M059J (cell line): ENCODE data around the gene SLC24A4. TPM values are rescaled to one million over a fixed set of nuclear protein-coding genes. Genes with fewer than 3 reads are reported as not detected.
A peak's percentile ranks its signal among the peaks of the same experiment; 100 is the strongest.

Experiments
- DNase-seq: peaks from one replicate; pipeline ENCODE4 v3.0.0-alpha.2; 2012; ENCODE audit warnings: low read depth
- total RNA-seq: library from RNA; depleted of rRNA; stranded (reverse); fragments of >200 nt; shearing (Covaris generic); gene quantifications from 2 replicates; pipeline ENCODE4 v1.2.3, GENCODE V29; 2014

The SLC24A4 gene
- total RNA-seq, 1 experiment from 2014 or later = 0.02 TPM

GRCh38 chr14:92316937-92317336 lies 6.0 kb upstream of the SLC24A4 start:
- DNase-seq = peak; percentile 15

DNA sequence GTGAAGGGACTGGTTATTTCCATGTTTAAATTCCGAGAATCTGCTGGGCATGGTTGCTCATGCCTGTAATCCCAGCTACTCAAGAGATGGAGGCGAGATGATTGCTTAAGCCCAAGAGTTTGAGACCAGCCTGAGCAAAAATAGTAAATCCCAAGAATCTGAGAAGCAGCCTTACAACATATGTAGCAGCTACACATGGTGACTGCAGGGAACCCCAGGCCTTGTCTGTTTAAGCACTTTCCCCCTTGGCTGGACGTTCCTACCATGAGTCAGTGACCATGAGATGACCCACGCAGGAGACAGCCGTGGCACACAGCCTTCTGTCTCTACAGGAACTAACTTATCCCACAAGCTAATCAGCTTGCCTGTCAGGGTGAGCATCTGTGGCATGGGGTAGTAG lies 5.5 kb upstream of the SLC24A4 start:
- DNase-seq = no peak

GRCh38 chr14:92321701-92322100 lies 1.3 kb upstream of the SLC24A4 start:
- DNase-seq = no peak

GRCh38 chr14:92322516-92322915 lies 449 bp upstream of the SLC24A4 start:
- DNase-seq = no peak

DNA sequence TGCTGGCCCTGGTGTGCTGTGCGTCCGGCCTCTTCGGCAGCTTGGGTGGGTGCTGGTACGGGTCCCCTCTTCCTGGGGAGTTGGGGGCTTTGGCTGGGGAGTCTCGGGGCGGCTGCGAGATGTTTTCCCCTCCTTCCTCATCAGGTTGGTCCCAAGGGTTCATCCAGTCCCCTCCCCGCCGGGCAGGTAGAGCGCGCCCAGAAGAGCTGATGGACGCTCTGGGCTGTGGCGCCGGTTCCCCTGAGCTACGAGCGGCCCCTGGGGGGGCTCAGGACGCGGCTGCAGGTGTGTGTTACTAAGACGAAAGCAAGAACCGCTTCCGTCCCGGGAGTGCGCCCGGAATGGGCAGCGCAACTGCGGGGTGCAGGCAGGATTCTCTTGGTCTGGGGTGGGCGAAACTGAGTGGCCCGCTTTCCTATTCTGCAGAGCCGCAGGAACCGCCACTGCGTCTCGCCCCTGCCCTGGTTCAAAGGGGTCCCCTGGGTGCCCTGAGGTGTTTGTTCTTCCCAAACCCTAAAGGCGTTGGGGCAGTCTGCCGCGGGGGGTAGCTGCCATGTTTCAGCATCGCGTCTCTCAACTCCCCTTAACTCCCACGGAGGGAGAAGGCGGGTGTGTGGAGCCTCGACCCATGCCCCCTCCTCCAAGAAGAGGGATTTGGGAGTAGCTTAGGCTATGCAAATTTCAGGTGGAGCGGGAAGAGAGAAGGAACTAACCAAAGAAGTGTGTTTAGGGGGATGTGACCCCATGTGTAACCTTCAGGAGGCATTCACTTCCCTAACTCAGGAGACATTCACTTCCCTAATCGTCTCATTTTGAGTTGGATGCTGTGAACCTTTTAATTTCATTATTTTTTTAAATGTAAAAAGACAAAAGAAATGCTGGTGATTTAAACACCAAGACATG lies 1.2 kb downstream of the SLC24A4 start:
- DNase-seq = no peak

DNA sequence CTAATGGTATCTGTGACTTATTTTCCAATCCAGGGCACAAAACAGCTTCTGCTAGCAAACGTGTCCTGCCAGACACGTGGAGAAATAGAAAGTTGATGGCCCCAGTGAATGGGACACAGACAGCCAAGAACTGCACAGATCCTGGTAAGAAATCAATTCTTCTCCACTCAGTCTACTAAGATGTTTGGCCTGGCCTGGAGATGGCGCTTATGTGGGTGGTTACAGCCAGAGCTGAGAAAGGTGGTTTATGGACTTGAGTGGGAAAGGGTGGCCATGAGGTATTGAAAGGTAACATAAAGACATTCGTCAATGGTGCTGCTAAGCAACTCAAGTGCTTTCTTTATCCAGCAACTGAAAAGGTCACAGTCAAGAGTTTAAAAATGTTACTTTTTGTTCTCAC lies 2.9 kb downstream of the SLC24A4 start:
- DNase-seq = no peak

- DNase-seq = no peak
Observed at GRCh38 chr14:92328664-92329255, 5.8 kb downstream of the SLC24A4 start.

DNA sequence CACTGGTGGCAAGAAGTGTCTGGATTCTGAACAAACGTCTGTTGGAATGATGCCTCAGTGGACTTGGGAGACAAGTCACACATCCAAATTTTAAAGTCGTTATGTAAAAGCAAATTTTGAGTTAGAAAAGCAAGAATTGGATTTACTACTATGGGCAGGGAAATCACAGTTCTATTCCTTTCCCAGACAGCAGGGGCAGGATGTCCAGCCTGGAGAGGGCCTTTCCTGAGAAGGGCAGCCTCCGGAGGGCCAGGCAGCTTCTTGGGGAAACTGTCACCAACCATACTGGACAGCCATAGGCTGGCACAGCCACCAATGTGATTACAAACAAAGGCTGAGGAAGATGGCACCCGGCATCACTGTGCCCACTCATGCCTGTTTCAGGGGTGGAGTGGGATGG lies 11.1 kb downstream of the SLC24A4 start:
- no peak for DNase-seq

DNA sequence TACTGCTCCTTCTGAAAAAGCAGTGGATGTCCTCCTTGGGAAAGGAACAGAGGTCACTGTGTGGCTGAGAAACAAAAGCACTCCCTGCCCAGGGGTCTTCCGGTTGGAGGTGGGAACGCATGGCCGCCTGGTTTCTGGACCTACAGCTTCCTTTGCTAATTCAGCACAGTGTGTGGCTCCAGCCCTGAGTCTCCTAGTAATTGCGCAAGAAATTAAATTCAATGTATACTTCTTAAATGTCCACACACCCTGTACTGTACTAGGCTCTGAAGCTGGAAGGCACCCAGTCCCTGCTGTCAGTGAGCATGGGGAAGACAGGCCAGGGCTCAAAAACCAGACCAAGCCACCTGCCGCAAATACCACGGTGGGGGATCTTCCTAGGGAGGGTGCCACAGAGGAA lies 13.4 kb downstream of the SLC24A4 start:
- DNase-seq = no peak

GRCh38 chr14:92339426-92339825 lies 16.5 kb downstream of the SLC24A4 start:
- no peak for DNase-seq

- no peak for DNase-seq
Observed at GRCh38 chr14:92340071-92340470, 17.1 kb downstream of the SLC24A4 start.

- DNase-seq = no peak
Observed at GRCh38 chr14:92340931-92341330, 18.0 kb downstream of the SLC24A4 start.

DNA sequence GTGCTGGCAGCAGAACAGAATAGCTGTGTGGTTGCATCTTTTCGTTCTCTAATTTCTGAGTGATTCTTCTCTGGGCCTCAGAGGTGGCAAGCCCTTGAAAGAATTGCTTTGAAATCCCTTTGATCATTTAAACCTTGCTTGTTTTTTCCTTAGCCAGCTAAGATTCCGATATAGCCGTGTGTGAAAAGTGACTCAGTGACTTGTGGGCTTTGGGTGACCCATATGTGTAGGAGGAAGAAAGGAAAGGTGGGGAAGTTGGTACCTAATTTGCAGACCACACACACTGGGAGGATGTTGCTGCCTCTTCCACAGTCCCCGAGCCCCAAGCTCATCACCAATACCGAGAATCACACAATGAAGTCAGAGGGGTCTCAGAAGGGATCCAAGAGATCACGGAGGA lies 18.8 kb downstream of the SLC24A4 start:
- DNase-seq = no peak

- no peak for DNase-seq
Observed at GRCh38 chr14:92348154-92348553, 25.2 kb downstream of the SLC24A4 start.

DNA sequence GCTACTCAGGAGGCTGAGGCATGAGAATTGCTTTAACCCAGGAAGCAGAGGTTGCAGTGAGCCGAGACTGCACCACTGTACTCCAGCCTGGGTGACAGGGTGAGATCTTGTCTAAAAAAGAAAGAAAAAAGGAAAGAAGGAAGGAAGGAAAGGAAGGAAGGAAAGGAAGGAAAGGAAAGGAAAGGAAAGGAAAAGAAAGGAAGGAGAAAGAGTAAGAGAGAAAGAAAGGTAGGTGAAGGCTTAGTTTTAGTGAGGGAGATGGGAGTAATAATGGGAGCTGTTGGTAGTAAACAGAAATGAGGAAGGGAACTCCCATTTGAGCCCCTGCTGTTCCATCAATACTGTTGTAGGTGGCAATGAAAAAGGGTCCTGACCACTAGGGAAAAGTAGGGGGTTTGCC lies 28.8 kb downstream of the SLC24A4 start:
- no peak for DNase-seq

DNA sequence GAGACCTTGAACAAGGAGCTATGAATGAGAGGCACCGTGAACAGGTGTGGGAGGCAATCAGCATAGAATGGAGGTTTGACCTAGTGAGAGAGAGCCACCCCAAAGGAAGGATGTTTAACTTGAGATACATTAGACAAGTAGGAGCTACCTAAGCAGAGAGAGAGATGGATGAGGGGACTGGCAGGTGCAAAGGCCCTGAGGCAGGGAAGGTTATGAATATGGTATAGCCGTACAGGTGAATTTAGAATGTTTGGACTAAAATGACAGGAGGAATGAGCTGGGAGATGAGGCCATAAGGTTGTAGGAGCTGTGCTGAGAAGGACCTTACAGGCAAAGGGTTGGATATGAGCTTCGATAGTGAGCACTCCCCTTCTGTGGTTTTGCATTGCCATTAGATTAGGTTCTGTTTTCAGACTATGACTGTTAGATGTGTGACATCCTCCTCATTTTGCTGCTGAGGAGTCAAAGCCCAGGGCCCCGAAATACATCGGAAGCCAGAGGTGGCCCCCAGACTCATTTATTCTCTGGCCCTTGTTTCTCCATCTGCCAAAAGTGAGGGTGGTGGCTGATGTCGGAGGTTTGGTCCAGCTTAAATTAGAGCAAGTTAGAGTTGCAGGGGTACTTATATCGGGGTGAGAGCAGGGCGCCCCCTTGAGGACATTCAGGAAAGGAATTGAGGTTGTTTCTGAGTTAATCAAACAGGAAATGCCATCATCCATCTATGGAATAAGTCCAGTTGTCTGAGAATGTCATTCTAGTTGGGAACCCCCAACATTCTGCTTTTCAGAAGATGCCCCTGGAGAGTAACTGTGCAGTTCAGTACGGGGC lies 29.4 kb downstream of the SLC24A4 start:
- DNase-seq = no peak

DNA sequence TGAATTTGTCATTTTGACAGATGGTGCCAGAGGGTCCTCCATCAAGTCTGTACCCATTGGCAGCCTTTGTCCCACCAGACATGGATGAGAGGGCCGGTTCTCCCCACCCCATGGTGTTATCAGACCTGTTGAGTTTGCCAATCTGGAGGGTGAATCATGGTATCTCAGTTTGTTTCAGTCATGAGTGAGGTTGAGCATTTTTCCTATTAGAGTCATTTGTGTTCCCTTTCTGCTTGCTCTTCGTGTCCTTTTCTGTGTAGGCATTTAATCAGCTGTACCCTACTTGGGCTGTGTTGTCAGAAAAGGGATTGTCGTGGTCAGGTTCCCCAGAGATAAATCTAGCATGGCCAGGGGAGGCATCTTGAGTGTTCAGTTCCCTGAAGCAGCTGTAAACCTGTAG lies 30.5 kb downstream of the SLC24A4 start:
- no peak for DNase-seq

- DNase-seq = no peak
Observed at GRCh38 chr14:92356677-92357076, 33.7 kb downstream of the SLC24A4 start.

GRCh38 chr14:92360651-92361370 lies 37.8 kb downstream of the SLC24A4 start:
- no peak for DNase-seq

DNA sequence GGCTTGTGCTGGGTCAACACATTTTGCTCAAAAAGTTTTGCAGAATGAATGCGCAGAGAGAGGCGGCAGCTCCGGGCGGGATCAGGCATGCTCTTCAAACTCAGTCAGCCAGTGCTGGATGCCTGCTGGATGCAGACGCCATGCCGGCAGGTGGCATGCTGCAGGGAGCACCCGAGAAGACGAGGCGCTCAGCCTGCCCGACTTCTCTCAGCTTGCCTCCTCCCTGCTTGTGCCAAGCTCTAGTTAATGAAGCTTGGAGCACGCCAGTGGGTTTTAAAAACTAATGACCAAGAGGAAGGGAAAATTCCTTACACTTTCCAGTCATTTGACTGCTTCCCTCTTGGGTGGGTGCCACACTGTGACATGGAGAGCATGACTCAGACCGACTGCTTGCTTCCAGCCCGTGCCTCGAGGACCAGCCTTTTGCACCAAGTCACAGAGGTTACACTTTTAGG lies 39.8 kb downstream of the SLC24A4 start:
- DNase-seq = peak; percentile 60

DNA sequence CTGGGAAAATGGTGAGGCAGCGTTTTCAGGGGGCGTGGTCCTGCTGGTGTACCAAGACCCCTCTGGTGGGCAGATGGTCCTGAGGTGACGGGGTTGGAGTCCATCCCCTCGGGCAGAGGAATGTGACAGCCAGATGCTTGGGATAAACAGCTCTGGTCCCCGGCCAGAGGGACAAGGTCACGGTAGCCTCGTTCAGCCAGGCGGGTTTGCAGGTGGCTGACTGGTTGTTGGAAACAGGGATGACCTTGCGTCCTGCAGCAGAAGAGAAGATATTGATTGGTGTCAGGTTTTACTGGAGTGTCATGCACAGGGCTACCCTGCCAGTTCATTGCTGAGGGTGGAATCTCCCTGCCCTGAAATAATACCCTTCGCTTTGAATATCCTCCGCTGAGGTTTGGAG lies 43.3 kb downstream of the SLC24A4 start:
- DNase-seq = no peak

GRCh38 chr14:92368001-92368400 lies 45.0 kb downstream of the SLC24A4 start:
- no peak for DNase-seq
